Kidney (tissue), 14 donors: Measurements from ENCODE around the gene BUD31. TPM values are rescaled to one million over a fixed set of nuclear protein-coding genes. Genes with fewer than 3 reads are reported as not detected.

Source experiments
- DNase-seq, 5 donors: peaks; one replicate each; pipeline ENCODE4 v3.0.0-alpha.2; 2013 to 2020
- FAIRE-seq: peaks from 2 replicates; lab custom pipeline; 2012; peaks lifted over from hg19 to GRCh38; lab: Jason Lieb, UNC
- H3K27ac ChIP-seq, 2 donors: one replicate each; pipeline ENCODE4 v1.7.0; 2013; ENCODE audit warnings: low read depth in 2 of 2, low read length in 2 of 2, inconsistent platforms in 1 of 2
- H3K27me3 ChIP-seq: one replicate; pipeline ENCODE4 v1.7.1; 2013; ENCODE audit warnings: low read length, inconsistent platforms; ENCODE audit not compliant: control insufficient read depth, insufficient read depth
- H3K36me3 ChIP-seq, 3 donors: one replicate each; pipeline versions ENCODE4 v1.7.0 to v1.7.1; 2013; ENCODE audit warnings: low read length in 3 of 3, control low read depth in 1 of 3, inconsistent platforms in 1 of 3; ENCODE audit not compliant: insufficient read depth in 3 of 3, control insufficient read depth in 2 of 3
- H3K4me1 ChIP-seq, 3 donors: one replicate each; pipeline versions ENCODE4 v1.7.0 to v1.7.1; 2013; ENCODE audit warnings: low read length in 3 of 3, inconsistent platforms in 1 of 3, low read depth in 1 of 3; ENCODE audit not compliant: control insufficient read depth in 2 of 3, insufficient read depth in 2 of 3
- H3K4me3 ChIP-seq, 3 donors: one replicate each; pipeline versions ENCODE4 v1.7.0 to v1.8.1; 2013; ENCODE audit warnings: low read length in 3 of 3, control low read depth in 1 of 3, inconsistent platforms in 1 of 3
- H3K9ac ChIP-seq, 3 donors: one replicate each; pipeline versions ENCODE4 v1.7.0 to v1.7.1; 2013; ENCODE audit warnings: low read length in 3 of 3, control low read depth in 1 of 3, inconsistent platforms in 1 of 3
- H3K9me3 ChIP-seq, 3 donors: one replicate each; pipeline versions ENCODE4 v1.7.0 to v1.7.1; 2013; ENCODE audit warnings: low read length in 3 of 3, control low read depth in 1 of 3, inconsistent platforms in 1 of 3; ENCODE audit not compliant: control insufficient read depth in 2 of 3, insufficient read depth in 1 of 3
- intact Hi-C: fragments of 100-400 bp; cut with DNase I; formaldehyde crosslinking; loops from one replicate; pipeline ENCODE4 v1.11.1; 2022
- polyA plus RNA-seq: library from polyadenylated mRNA; stranded (reverse); fragments of 350-450 nt; fragmentation: Illumina TruSeq; extraction: RNeasy Lipid Tissue Mini Kit (QIAGEN cat#74804); gene quantifications from one replicate; pipeline ENCODE4 v1.2.3, GENCODE V29; 2014; ENCODE audit warnings: low read depth, low replicate concordance; ENCODE audit not compliant: insufficient read depth
- total RNA-seq: library from RNA; stranded (reverse); fragmentation: NEBNext Ultra II Directional; extraction: Animal tissue kit (Norgen Biotek cat#: 25700); gene quantifications from one replicate; pipeline ENCODE4 v1.2.1, GENCODE V29; 2021
- TF ChIP-seq, protein P1 (sequence below): IDR thresholded peaks from 3 replicates; pipeline ENCODE4 v1.5.1; 2012; ENCODE audit warnings: mild to moderate bottlenecking, moderate library complexity, borderline replicate concordance; ENCODE audit not compliant: insufficient read depth; ENCODE audit errors: extremely low read depth
- donor health status: control.
- donor health status: control.
- donor health status: control.
- donor health status: control.
- donor health status: control.
- donor health status: DM: yes; HTN: yes; CAD: no.
- donor health status: Normal renal cell carcinoma (clear cell type).

BUD31 gene
- total and polyA plus RNA-seq, 2 donors from 2014 or later, result 79.0 to 141 TPM

DNA sequence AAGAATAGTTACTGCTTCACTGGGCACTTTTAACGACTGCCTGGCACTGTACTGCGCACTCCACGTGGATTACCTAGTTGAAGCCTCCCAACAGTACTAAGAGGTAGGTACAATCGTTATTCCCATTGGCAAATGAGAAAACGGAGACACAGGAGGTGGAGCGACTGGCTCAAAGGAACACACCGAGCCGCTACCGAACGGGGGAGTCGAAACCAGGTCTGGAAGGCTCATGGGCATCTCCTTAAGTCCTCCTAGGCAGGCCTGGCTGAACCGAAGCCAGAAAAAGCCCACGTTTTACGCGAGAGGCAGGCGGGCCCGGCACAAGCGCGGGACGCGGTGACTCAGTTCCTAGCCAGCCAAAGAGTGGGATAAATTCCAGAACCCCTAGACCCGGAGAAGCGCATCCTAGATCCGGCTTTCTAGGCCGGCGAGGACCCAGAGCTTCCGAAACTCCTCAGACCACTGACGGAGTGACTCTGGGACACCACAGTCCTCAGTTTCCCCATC lies 844 bp upstream of the BUD31 start:
- peak overlapping the region; percentile 88 to 99 (median 96) for H3K4me3 ChIP-seq
- H3K9ac ChIP-seq, result peak overlapping the region; percentile 76 to 99 (median 92)
- H3K27me3 ChIP-seq, result no peaks in the 10 kb centered on the region
- DNase-seq (peak in 4 of 5 donors; percentile 33 to 82 (median 54)), FAIRE-seq (no peak)
- H3K27ac ChIP-seq, result peak overlapping the region; percentile 100
- peaks cover 14 to 28% (median 21%) of the 10 kb centered on the region in 3 donors for H3K36me3 ChIP-seq
- H3K9me3 ChIP-seq, result no peaks in the 10 kb centered on the region
- peaks cover 0 to 28% (median 8%) of the 10 kb centered on the region in 3 donors for H3K4me1 ChIP-seq
- TF ChIP-seq, protein P1, sequence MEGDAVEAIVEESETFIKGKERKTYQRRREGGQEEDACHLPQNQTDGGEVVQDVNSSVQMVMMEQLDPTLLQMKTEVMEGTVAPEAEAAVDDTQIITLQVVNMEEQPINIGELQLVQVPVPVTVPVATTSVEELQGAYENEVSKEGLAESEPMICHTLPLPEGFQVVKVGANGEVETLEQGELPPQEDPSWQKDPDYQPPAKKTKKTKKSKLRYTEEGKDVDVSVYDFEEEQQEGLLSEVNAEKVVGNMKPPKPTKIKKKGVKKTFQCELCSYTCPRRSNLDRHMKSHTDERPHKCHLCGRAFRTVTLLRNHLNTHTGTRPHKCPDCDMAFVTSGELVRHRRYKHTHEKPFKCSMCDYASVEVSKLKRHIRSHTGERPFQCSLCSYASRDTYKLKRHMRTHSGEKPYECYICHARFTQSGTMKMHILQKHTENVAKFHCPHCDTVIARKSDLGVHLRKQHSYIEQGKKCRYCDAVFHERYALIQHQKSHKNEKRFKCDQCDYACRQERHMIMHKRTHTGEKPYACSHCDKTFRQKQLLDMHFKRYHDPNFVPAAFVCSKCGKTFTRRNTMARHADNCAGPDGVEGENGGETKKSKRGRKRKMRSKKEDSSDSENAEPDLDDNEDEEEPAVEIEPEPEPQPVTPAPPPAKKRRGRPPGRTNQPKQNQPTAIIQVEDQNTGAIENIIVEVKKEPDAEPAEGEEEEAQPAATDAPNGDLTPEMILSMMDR, result no peak
- intact Hi-C loops, result no loop called here

DNA sequence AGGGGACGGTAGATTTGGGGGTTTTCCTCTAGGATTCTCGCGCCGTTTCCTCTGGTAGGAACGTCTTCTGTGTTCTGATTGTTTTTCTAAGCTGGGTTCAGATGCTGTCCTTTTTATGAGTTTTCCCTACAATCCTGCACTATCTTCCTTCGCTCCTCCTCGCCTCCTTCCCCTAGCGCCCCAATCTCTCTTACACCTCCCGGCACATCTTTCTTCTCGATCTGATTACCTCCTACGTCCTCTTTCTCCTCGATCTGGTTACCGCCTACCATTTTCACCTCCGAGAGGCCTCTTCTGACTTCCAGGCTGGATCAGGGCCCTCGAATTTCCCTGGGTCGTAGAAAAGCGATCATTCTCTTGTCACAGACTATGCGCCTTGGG lies 413 bp downstream of the BUD31 start:
- peaks cover 16 to 26% (median 21%) of the 10 kb centered on the region in 3 donors for H3K36me3 ChIP-seq
- H3K4me3 ChIP-seq, result peak overlapping the region; percentile 87 to 99 (median 89)
- no peaks in the 10 kb centered on the region for H3K9me3 ChIP-seq
- peak overlapping the region; percentile 87 to 98 (median 95) for H3K9ac ChIP-seq
- peak in 2 of 5 donors; percentile 36 to 43 for DNase-seq
- FAIRE-seq, result no peak
- TF ChIP-seq, protein P1, result no peak
- H3K4me1 ChIP-seq, result peaks cover 0 to 28% (median 8%) of the 10 kb centered on the region in 3 donors
- H3K27ac ChIP-seq, result peak overlapping the region; percentile 100
- H3K27me3 ChIP-seq, result no peaks in the 10 kb centered on the region
- intact Hi-C loops, result no loop called here

DNA sequence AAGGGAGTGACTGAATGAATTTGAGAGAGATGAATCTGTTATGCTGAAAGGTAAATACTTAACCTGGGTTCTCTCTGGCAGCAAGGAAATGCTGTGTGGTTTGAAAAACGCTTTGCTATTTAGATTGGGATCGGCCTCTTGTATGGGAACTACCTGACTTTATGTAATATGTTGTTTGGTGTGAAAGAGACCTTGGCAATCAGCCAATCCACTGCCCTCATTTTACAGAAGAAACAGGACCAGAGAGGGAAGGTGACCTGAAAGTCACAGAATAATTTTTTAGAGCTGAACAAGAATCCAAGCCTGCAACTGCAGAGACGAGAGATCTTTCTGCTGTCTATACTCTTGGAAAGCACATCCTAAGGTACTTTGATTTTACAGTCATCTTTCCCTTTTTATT lies 1.0 kb downstream of the BUD31 start:
- Histone ChIP-seq H3K27ac (no peak overlapping the region), H3K9me3 (no peaks in the 10 kb centered on the region), H3K36me3 (peaks cover 16 to 28% (median 19%) of the 10 kb centered on the region in 3 donors), H3K27me3 (no peaks in the 10 kb centered on the region), H3K9ac (peak overlapping the region in 2 of 3 donors; percentile 87 to 98), H3K4me1 (peaks cover 0 to 23% (median 8%) of the 10 kb centered on the region in 3 donors), H3K4me3 (peak overlapping the region; percentile 87 to 99 (median 89))
- intact Hi-C loops, result no loop called here
- DNase-seq (no peak), FAIRE-seq (no peak)
- TF ChIP-seq, protein P1, result no peak
